ENCODE data around the gene WDR86. TPM values are rescaled to one million over a fixed set of nuclear protein-coding genes. Genes with fewer than 3 reads are reported as not detected.

Gene WDR86
- total RNA-seq, 1 donor from 2014 or later: 83.0 TPM

GRCh38 chr7:151416112-151416940, 6.5 kb upstream of the WDR86 start:
- Mint-ChIP-seq H3K4me3 (no peak overlapping the region), H3K36me3 (peaks cover 3% of the 10 kb centered on the region), H3K27ac (peak overlapping the region; percentile 17), H3K27me3 (peaks cover 18% of the 10 kb centered on the region), H3K4me1 (ENCODE audit: unreplicated experiment) (peaks cover 17% of the 10 kb centered on the region), H3K9me3 (peaks cover 9% of the 10 kb centered on the region)
- no peak for TF ChIP-seq CTCF (conservative IDR thresholded peaks at IDR 0.05)
- no peak for DNase-seq (ENCODE audit: extremely low spot score, unreplicated experiment)

- H3K4me3 Mint-ChIP-seq: no peak overlapping the region
- no peak for TF ChIP-seq CTCF (conservative IDR thresholded peaks at IDR 0.05)
- DNase-seq (ENCODE audit: extremely low spot score, unreplicated experiment): no peak
- H3K27ac Mint-ChIP-seq: no peak overlapping the region
- peaks cover 3% of the 10 kb centered on the region for H3K36me3 Mint-ChIP-seq
- peaks cover 24% of the 10 kb centered on the region for H3K4me1 Mint-ChIP-seq (ENCODE audit: unreplicated experiment)
- peaks cover 26% of the 10 kb centered on the region for H3K27me3 Mint-ChIP-seq
- peaks cover 9% of the 10 kb centered on the region for H3K9me3 Mint-ChIP-seq
Observed at GRCh38 chr7:151415375-151416105, 5.7 kb upstream of the WDR86 start.

- no peak for TF ChIP-seq CTCF (conservative IDR thresholded peaks at IDR 0.05)
- H3K36me3 Mint-ChIP-seq: peaks cover 3% of the 10 kb centered on the region
- H3K4me3 Mint-ChIP-seq: no peak overlapping the region
- H3K27ac Mint-ChIP-seq: no peak overlapping the region
- peaks cover 9% of the 10 kb centered on the region for H3K9me3 Mint-ChIP-seq
- DNase-seq (ENCODE audit: extremely low spot score, unreplicated experiment): no peak
- H3K4me1 Mint-ChIP-seq (ENCODE audit: unreplicated experiment): peaks cover 29% of the 10 kb centered on the region
- peaks cover 31% of the 10 kb centered on the region for H3K27me3 Mint-ChIP-seq
Observed at GRCh38 chr7:151413241-151413640, 3.4 kb upstream of the WDR86 start.

- no peaks in the 10 kb centered on the region for H3K36me3 Mint-ChIP-seq
- H3K4me1 Mint-ChIP-seq (ENCODE audit: unreplicated experiment): peaks cover 29% of the 10 kb centered on the region
- H3K27ac Mint-ChIP-seq: no peak overlapping the region
- peaks cover 31% of the 10 kb centered on the region for H3K27me3 Mint-ChIP-seq
- no peak for DNase-seq (ENCODE audit: extremely low spot score, unreplicated experiment)
- H3K4me3 Mint-ChIP-seq: peak overlapping the region; percentile 33
- peaks cover 9% of the 10 kb centered on the region for H3K9me3 Mint-ChIP-seq
- TF ChIP-seq CTCF (conservative IDR thresholded peaks at IDR 0.05): no peak
Observed at GRCh38 chr7:151412318-151412717, 2.5 kb upstream of the WDR86 start.

GRCh38 chr7:151411551-151411950, 1.7 kb upstream of the WDR86 start:
- H3K36me3 Mint-ChIP-seq: no peaks in the 10 kb centered on the region
- no peak for TF ChIP-seq CTCF (conservative IDR thresholded peaks at IDR 0.05)
- no peak overlapping the region for H3K27ac Mint-ChIP-seq
- no peak for DNase-seq (ENCODE audit: extremely low spot score, unreplicated experiment)
- H3K9me3 Mint-ChIP-seq: peaks cover 9% of the 10 kb centered on the region
- peaks cover 31% of the 10 kb centered on the region for H3K27me3 Mint-ChIP-seq
- peak overlapping the region; percentile 83 for H3K4me3 Mint-ChIP-seq
- H3K4me1 Mint-ChIP-seq (ENCODE audit: unreplicated experiment): peaks cover 24% of the 10 kb centered on the region

All from type B pancreatic cell (in vitro differentiated cells).